A549 (cell line): ENCODE results near the gene UBC. TPM values are rescaled to one million over a fixed set of nuclear protein-coding genes. Genes with fewer than 3 reads are reported as not detected.
"Not testable (repeated sequence)": the region's sequence is repeated elsewhere in the genome, so short reads cannot be mapped to it uniquely, and the experiment has no call there.

Experiments used
- ATAC-seq, 2 experiments: fragments of 200-7000 bp in 1 of 2; fragments of >200 bp in 1 of 2; cut with Nextera tagmentation in 1 of 2; cut with Tn5 transposase in 1 of 2; 3 replicates each; pipeline versions ENCODE4 v1.8.0 to v1.9.1; 2018 to 2020; ENCODE audit warnings: mild to moderate bottlenecking in 1 of 2, moderate library complexity in 1 of 2
- CTCF ChIA-PET: fragments of 300-600 bp; sonication (Branson Sonifier 250); formaldehyde crosslinking; extraction: SDS; loops from one replicate; lab custom pipeline; 2021; ENCODE audit warnings: antibody characterized with exemption, inconsistent platforms; lab: Yijun Ruan, JAX
- POLR2A ChIA-PET: fragments of 350-600 bp; formaldehyde crosslinking; extraction: SDS; loops from one replicate; lab custom pipeline; 2021; ENCODE audit warnings: antibody characterized with exemption, inconsistent platforms; lab: Yijun Ruan, JAX
- DNase-seq, 2 experiments: peaks; one replicate each; pipeline versions ENCODE4 v3.0.0 to v3.0.0-alpha.2; 2011 to 2016; ENCODE audit warnings: low read depth in 1 of 2, low spot score in 1 of 2
- FAIRE-seq: peaks from 2 replicates; lab custom pipeline; 2011; peaks lifted over from hg19 to GRCh38; lab: Jason Lieb, UNC
- H3K27ac ChIP-seq, 2 experiments: fragments of >200 bp; sonication (Bioruptor Twin); formaldehyde crosslinking; 3 replicates each; pipeline ENCODE4 v1.5.1; 2016 to 2017
- H3K4me1 ChIP-seq: fragments of >200 bp; sonication (Bioruptor Twin); formaldehyde crosslinking; 3 replicates; pipeline ENCODE4 v1.6.1; 2016
- H3K4me2 ChIP-seq: fragments of >200 bp; sonication (Bioruptor Twin); formaldehyde crosslinking; 3 replicates; pipeline ENCODE4 v1.6.1; 2016
- H3K4me3 ChIP-seq: fragments of >200 bp; sonication (Bioruptor Twin); formaldehyde crosslinking; 3 replicates; pipeline ENCODE4 v1.5.1; 2016
- H3K9me3 ChIP-seq: fragments of >200 bp; sonication (Bioruptor Twin); formaldehyde crosslinking; 3 replicates; pipeline ENCODE4 v1.6.1; 2016
- ATOH8 ChIP-seq: fragments of 250-450 bp; sonication (Bioruptor Pico); IDR thresholded peaks from 2 replicates; pipeline ENCODE4 v1.5.0; 2020; ENCODE audit warnings: low read depth, mild to moderate bottlenecking, moderate library complexity
- CBX2 ChIP-seq: fragments of 200-600 bp; sonication (generic); IDR thresholded peaks from 2 replicates; pipeline ENCODE4 v1.6.1; 2016; ENCODE audit warnings: low read depth, mild to moderate bottlenecking, borderline replicate concordance
- CEBPB ChIP-seq, 2 experiments: fragments of >200 bp in 1 of 2; sonication (Bioruptor Twin) in 1 of 2; formaldehyde crosslinking in 1 of 2; IDR thresholded peaks; 2 replicates each; pipeline ENCODE4 v1.6.1; 2012 to 2016
- CHD4 ChIP-seq: fragments of 200-600 bp; sonication (generic); IDR thresholded peaks from 2 replicates; pipeline ENCODE4 v1.6.1; 2016; ENCODE audit warnings: antibody characterized with exemption, mild to moderate bottlenecking, borderline replicate concordance
- EHMT2 ChIP-seq: fragments of 200-600 bp; sonication (generic); IDR thresholded peaks from 2 replicates; pipeline ENCODE4 v1.6.1; 2016; ENCODE audit warnings: antibody characterized with exemption, low read depth, mild to moderate bottlenecking, moderate library complexity
- EP300 ChIP-seq, 2 experiments: fragments of >200 bp; sonication (Bioruptor Twin); formaldehyde crosslinking; IDR thresholded peaks; 2 replicates in 1 of 2; 3 replicates in 1 of 2; pipeline ENCODE4 v1.6.1; 2016 to 2017
- ESRRA ChIP-seq: fragments of 150-350 bp; IDR thresholded peaks from 2 replicates; pipeline ENCODE4 v1.6.1; 2014; ENCODE audit warnings: mild to moderate bottlenecking, low read length, borderline replicate concordance
- FOSB ChIP-seq: fragments of 250-450 bp; sonication (Bioruptor Pico); IDR thresholded peaks from 2 replicates; pipeline ENCODE4 v1.5.0; 2020; ENCODE audit warnings: mild to moderate bottlenecking, moderate library complexity
- FOSL2 ChIP-seq, 2 experiments: fragments of 450-650 bp in 1 of 2; fragments of >200 bp in 1 of 2; sonication (Bioruptor Twin) in 1 of 2; formaldehyde crosslinking; IDR thresholded peaks; 2 replicates each; pipeline versions ENCODE4 v1.5.0 to v1.6.1; 2016 to 2020; ENCODE audit warnings: mild to moderate bottlenecking in 1 of 2, moderate library complexity in 1 of 2
- HES2 ChIP-seq: fragments of >200 bp; sonication (Bioruptor Twin); formaldehyde crosslinking; IDR thresholded peaks from 2 replicates; pipeline ENCODE4 v1.6.1; 2016
- HOXB13 ChIP-seq: fragments of 250-450 bp; sonication (Bioruptor Pico); IDR thresholded peaks from 2 replicates; pipeline ENCODE4 v1.5.0; 2020; ENCODE audit warnings: low read depth, mild to moderate bottlenecking, moderate library complexity
- JUN ChIP-seq, 2 experiments: fragments of >200 bp; sonication (Bioruptor Twin); formaldehyde crosslinking; IDR thresholded peaks; 2 replicates in 1 of 2; 3 replicates in 1 of 2; pipeline ENCODE4 v1.6.1; 2016 to 2017
- MAFK ChIP-seq: fragments of 450-650 bp; IDR thresholded peaks from 2 replicates; pipeline ENCODE4 v1.6.1; 2014; ENCODE audit not compliant: partially characterized antibody
- MAX ChIP-seq: IDR thresholded peaks from 2 replicates; pipeline ENCODE4 v1.6.1; 2012
- MAZ ChIP-seq: fragments of 150-350 bp; IDR thresholded peaks from 2 replicates; pipeline ENCODE4 v1.6.1; 2014; ENCODE audit warnings: antibody characterized with exemption, low read depth, low read length, borderline replicate concordance
- NFE2L2 ChIP-seq: fragments of 150-350 bp; conservative IDR thresholded peaks from 2 replicates; pipeline ENCODE4 v1.6.1; 2014; ENCODE audit warnings: low read length
- PBX3 ChIP-seq: IDR thresholded peaks from 2 replicates; pipeline ENCODE4 v1.6.1; 2012
- POLR2A ChIP-seq: IDR thresholded peaks from 2 replicates; pipeline ENCODE4 v1.6.1; 2012; ENCODE audit warnings: mild to moderate bottlenecking, low read length
- RAD21 ChIP-seq, 2 experiments: fragments of >200 bp in 1 of 2; sonication (Bioruptor Twin) in 1 of 2; formaldehyde crosslinking in 1 of 2; IDR thresholded peaks in 1 of 2; conservative IDR thresholded peaks in 1 of 2; 2 replicates in 1 of 2; 3 replicates in 1 of 2; pipeline ENCODE4 v1.6.1; 2012 to 2018; ENCODE audit warnings: inconsistent platforms in 1 of 2
- RFX5 ChIP-seq: fragments of 450-650 bp; IDR thresholded peaks from 2 replicates; pipeline ENCODE4 v1.7.1; 2014; ENCODE audit warnings: antibody characterized with exemption, mild to moderate bottlenecking, moderate library complexity
- RNF2 ChIP-seq: fragments of 200-600 bp; sonication (generic); IDR thresholded peaks from 2 replicates; pipeline ENCODE4 v1.6.1; 2016; ENCODE audit warnings: low read depth, mild to moderate bottlenecking, antibody characterized with exemption, moderate library complexity, borderline replicate concordance
- SREBF2 ChIP-seq: fragments of 450-650 bp; IDR thresholded peaks from 2 replicates; pipeline ENCODE4 v1.6.1; 2014; ENCODE audit warnings: mild to moderate bottlenecking, moderate library complexity
- TP53 ChIP-seq: fragments of 250-450 bp; sonication (Bioruptor Pico); IDR thresholded peaks from 2 replicates; pipeline ENCODE4 v1.5.0; 2021; ENCODE audit warnings: mild to moderate bottlenecking, moderate library complexity
- ZC3H11A ChIP-seq: fragments of 450-650 bp; IDR thresholded peaks from 2 replicates; pipeline ENCODE4 v1.6.1; 2014; ENCODE audit warnings: antibody characterized with exemption, mild to moderate bottlenecking
- ZFP36 ChIP-seq: fragments of 450-650 bp; IDR thresholded peaks from 2 replicates; pipeline ENCODE4 v1.6.1; 2014; ENCODE audit warnings: borderline replicate concordance; ENCODE audit not compliant: partially characterized antibody
- ZSCAN20 ChIP-seq: fragments of 250-450 bp; sonication (Bioruptor Pico); IDR thresholded peaks from 2 replicates; pipeline ENCODE4 v1.8.0; 2022; ENCODE audit warnings: mild to moderate bottlenecking, moderate library complexity
- WGBS: methylation state at CpG from one replicate; pipeline ENCODE4 v1.1.6; 2017; ENCODE audit errors: missing lambda C conversion rate; 5-methylcytosine and 5-hydroxymethylcytosine counted together
- polyA plus RNA-seq, 4 experiments: library from polyadenylated mRNA; depleted of rRNA in 3 of 4; stranded (reverse); fragments of >200 nt; fragmentation: RNase III in 1 of 4; extraction: RNeasy Plus Mini Kit Qiagen cat#74134 plus additional on column Dnase treatment in 1 of 4; gene quantifications; 2 replicates in 3 of 4; 3 replicates in 1 of 4; pipeline ENCODE4 v1.2.3, GENCODE V29; 2011 to 2017
- TF ChIP-seq, protein P1 (sequence below): fragments of 150-350 bp; IDR thresholded peaks from 2 replicates; pipeline ENCODE4 v1.6.1; 2014; ENCODE audit warnings: low read depth, mild to moderate bottlenecking, low read length
- TF ChIP-seq, protein P2 (sequence below): fragments of >200 bp; sonication (Bioruptor Twin); formaldehyde crosslinking; IDR thresholded peaks from 3 replicates; pipeline ENCODE4 v1.6.1; 2016

The UBC gene
- polyA plus RNA-seq, 2 of the 4 experiments (the other 2 are of a cell fraction), result 993 to 2,000 TPM

DNA sequence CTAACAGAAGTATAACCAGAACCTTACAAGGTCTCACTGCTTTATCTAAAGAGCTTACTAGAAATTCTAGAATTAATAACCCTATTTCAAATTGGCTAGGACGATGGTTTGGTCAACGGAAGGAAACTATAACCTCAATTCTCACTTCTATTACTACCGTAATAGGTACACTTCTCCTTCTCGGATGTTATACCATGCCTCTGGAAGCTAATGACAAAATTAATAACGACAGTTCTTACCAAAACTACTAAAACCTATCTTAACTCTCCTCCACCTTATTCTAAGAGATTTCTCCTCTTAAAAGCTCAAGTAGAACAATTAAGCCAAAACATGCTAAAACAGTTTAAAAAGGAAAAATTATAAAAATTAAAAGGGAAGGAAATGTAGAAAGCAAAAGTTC, 23.7 kb upstream of the UBC start:
- no peak for TF ChIP-seq JUN (IDR thresholded peaks at IDR 0.05)
- TF ChIP-seq ZC3H11A, result no peak
- TF ChIP-seq MAZ, result no peak
- no peak for TF ChIP-seq CBX2
- TF ChIP-seq, protein P1, sequence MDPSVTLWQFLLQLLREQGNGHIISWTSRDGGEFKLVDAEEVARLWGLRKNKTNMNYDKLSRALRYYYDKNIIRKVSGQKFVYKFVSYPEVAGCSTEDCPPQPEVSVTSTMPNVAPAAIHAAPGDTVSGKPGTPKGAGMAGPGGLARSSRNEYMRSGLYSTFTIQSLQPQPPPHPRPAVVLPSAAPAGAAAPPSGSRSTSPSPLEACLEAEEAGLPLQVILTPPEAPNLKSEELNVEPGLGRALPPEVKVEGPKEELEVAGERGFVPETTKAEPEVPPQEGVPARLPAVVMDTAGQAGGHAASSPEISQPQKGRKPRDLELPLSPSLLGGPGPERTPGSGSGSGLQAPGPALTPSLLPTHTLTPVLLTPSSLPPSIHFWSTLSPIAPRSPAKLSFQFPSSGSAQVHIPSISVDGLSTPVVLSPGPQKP, result no peak
- no peak for TF ChIP-seq MAFK
- no peak for TF ChIP-seq RAD21 (conservative IDR thresholded peaks at IDR 0.05 in 1 of 2, IDR thresholded peaks at IDR 0.05 in 1 of 2)
- TF ChIP-seq MAX, result no peak
- TF ChIP-seq POLR2A, result no peak
- TF ChIP-seq EP300 (IDR thresholded peaks at IDR 0.05), result no peak
- no peak for TF ChIP-seq HES2
- TF ChIP-seq NFE2L2, result no peak
- no peak for TF ChIP-seq FOSL2 (IDR thresholded peaks at IDR 0.05)
- TF ChIP-seq FOSL2 (CRISPR knock-in tag; IDR thresholded peaks at IDR 0.05), result no peak
- no peak for TF ChIP-seq EHMT2
- TF ChIP-seq CEBPB (IDR thresholded peaks at IDR 0.05), result no peak
- no peak for TF ChIP-seq ATOH8
- TF ChIP-seq RFX5, result no peak
- TF ChIP-seq ESRRA, result no peak
- no peak for TF ChIP-seq RNF2
- TF ChIP-seq ZSCAN20 (CRISPR knock-in tag), result no peak
- DNase-seq, result no peak
- ChIA-PET CTCF (interaction anchor here (0.6 to 14.4 kb wide), 4 partner anchors 10 to 33 kb away, joined by 3 to 243 read pairs (median 83); partner anchors contain the start of gene UBC), POLR2A (interaction anchor here (1.2 to 4.5 kb wide), 7 partner anchors 10 to 31 kb away, joined by 4 to 125 read pairs (median 15); partner anchors contain the start of gene UBC)
- peak overlapping the region; percentile 42 for H3K4me3 ChIP-seq
- H3K9me3 ChIP-seq, result no peaks in the 10 kb centered on the region
- peak overlapping the region; percentile 86 for H3K4me2 ChIP-seq
- H3K27ac ChIP-seq, result peak overlapping the region; percentile 92 to 97
- 28% methylated on average over 5 of the region's 5 CpGs for WGBS
- peaks cover 29% of the 10 kb centered on the region for H3K4me1 ChIP-seq
- no peak for FAIRE-seq
- no peak for ATAC-seq

DNA sequence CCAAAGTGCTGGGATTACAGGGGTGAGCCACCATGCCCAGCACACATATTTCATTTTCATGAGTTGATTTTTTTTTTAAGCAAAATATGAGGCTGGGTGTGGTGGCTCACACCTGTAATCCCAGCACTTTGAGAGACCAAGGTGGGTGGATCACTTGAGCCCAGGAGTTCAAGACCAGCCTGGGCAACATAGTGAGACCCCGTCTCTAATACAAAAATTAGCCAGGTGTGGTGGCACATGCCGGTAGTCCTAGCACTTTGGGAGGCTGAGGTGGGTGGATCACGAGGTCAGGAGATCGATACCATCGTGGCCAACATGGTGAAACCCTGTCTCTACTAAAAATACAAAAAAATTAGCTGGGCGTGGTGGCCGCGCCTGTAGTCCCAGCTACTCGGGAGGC, 17.1 kb upstream of the UBC start:
- H3K27ac ChIP-seq, POLR2A ChIA-PET, H3K9me3 ChIP-seq, H3K4me2 ChIP-seq, ATAC-seq, H3K4me3 ChIP-seq, DNase-seq, FAIRE-seq: not testable (repeated sequence)
- CTCF ChIA-PET, result interaction anchor here (0.7 to 3.2 kb wide), 4 partner anchors 9 to 155 kb away, joined by 3 to 19 read pairs (median 10); no protein-coding TSS in a partner anchor
- H3K4me1 ChIP-seq, result peaks cover 11% of the 10 kb centered on the region; the same call in 2 of the 3 replicates
- WGBS, result 92% methylated on average over 9 of the region's 9 CpGs

DNA sequence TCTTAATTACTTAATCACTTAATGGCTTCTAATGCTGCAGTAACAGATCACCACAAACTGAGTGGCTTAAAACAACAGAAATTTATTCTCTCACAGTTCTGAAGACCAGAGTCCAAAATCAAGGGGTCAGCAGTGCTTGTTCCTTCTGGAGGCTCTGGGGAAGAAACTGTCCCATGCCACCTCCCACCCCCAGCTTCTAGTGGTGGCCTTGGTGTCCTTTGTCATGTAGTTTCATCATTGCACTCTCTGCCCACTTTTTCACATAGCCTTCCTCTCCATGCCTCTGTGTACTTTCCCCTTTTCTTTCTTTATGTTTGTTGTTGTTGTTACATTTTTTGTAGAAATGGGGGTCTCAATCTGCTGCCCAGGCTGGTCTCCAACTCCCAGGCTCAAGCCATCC, 16.1 kb upstream of the UBC start:
- FAIRE-seq, result no peak
- TF ChIP-seq RNF2 (no peak), TP53 (CRISPR knock-in tag) (no peak), RAD21 (conservative IDR thresholded peaks at IDR 0.05 in 1 of 2, IDR thresholded peaks at IDR 0.05 in 1 of 2) (no peak), MAZ (no peak), PBX3 (no peak), MAFK (no peak), ESRRA (no peak), CHD4 (no peak), HOXB13 (no peak), SREBF2 (no peak), RFX5 (no peak), ZFP36 (no peak), FOSB (CRISPR knock-in tag) (no peak), JUN (IDR thresholded peaks at IDR 0.05) (no peak), NFE2L2 (no peak)
- TF ChIP-seq, protein P2, sequence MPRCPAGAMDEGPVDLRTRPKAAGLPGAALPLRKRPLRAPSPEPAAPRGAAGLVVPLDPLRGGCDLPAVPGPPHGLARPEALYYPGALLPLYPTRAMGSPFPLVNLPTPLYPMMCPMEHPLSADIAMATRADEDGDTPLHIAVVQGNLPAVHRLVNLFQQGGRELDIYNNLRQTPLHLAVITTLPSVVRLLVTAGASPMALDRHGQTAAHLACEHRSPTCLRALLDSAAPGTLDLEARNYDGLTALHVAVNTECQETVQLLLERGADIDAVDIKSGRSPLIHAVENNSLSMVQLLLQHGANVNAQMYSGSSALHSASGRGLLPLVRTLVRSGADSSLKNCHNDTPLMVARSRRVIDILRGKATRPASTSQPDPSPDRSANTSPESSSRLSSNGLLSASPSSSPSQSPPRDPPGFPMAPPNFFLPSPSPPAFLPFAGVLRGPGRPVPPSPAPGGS, result no peak
- peaks cover 11% of the 10 kb centered on the region; the same call in 2 of the 3 replicates for H3K4me1 ChIP-seq
- no peak for DNase-seq
- H3K9me3 ChIP-seq, result no peaks in the 10 kb centered on the region
- ChIA-PET POLR2A (no interaction called here), CTCF (interaction anchor here (0.6 to 3.2 kb wide), 3 partner anchors 10 to 33 kb away, joined by 3 to 19 read pairs (median 16); no protein-coding TSS in a partner anchor)
- no peak for ATAC-seq
- peak overlapping the region; percentile 97 to 98; a peak in 5 of 6 replicates for H3K27ac ChIP-seq
- no peak overlapping the region for H3K4me3 ChIP-seq
- no peak overlapping the region for H3K4me2 ChIP-seq
